ENCODE results near the gene TTC28.

TTC28 gene

DNA sequence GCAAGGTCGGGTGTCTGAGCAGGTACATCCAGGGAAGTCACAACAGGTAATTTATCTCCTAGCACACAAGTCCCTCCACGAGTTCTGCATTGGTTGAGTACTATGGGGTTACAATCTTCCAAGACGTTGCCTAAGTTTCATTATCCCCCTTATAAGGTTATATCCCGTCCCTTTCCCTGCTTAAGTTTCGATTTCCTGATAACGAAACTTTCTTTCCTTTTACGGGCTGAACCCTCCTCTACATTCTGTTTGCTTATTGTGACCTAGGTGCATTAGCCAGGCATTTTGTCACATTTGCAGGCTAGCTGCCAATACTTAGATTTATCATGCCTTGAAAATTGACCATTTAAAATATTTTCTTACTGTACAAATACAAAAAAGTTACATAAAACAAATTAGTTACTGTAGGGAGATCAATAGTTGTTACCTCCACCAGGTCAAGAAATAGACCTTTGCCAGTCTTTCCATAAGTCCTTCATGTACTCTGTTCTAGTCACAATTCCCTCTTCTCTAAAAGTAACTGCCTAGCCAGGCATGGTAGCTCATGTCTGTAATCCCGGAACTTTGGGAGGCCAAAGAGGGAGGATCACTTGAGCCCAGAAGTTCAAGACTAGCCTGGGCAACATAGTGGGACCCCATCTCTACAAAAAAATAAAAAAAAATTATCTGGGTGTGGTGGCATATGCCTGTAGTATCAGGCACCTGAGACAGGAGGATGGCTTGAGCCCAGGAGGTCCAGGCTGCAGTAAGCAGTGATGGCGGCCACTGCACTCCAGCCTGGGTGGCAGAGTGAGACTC, 746.3 kb downstream of the TTC28 start:
- Histone ChIP-seq H3K4me1 (ENCODE audit: insufficient read depth, insufficient read length) (peaks cover 2% of the 10 kb centered on the region), H3K9ac (ENCODE audit: insufficient read length, low read depth) (no peak overlapping the region), H3K27me3 (ENCODE audit: insufficient read depth, insufficient read length) (no peaks in the 10 kb centered on the region), H3K4me3 (ENCODE audit: insufficient read length, low read depth) (no peak overlapping the region), H3K36me3 (ENCODE audit: insufficient read depth, insufficient read length, low read length) (no peaks in the 10 kb centered on the region), H3K9me3 (ENCODE audit: insufficient read depth, low read length) (no peaks in the 10 kb centered on the region)
- DNase-seq (ENCODE audit: low read depth, low spot score): no peak
- TF ChIP-seq YY1 (IDR thresholded peaks at IDR 0.05; ENCODE audit: insufficient read depth, insufficient read length): no peak
- TF ChIP-seq ZNF274 (IDR thresholded peaks at IDR 0.05; ENCODE audit: low read depth, low read length): no peak
- no peak for TF ChIP-seq SUZ12 (IDR thresholded peaks at IDR 0.05; ENCODE audit: extremely low read depth, insufficient read depth, insufficient read length)

DNA sequence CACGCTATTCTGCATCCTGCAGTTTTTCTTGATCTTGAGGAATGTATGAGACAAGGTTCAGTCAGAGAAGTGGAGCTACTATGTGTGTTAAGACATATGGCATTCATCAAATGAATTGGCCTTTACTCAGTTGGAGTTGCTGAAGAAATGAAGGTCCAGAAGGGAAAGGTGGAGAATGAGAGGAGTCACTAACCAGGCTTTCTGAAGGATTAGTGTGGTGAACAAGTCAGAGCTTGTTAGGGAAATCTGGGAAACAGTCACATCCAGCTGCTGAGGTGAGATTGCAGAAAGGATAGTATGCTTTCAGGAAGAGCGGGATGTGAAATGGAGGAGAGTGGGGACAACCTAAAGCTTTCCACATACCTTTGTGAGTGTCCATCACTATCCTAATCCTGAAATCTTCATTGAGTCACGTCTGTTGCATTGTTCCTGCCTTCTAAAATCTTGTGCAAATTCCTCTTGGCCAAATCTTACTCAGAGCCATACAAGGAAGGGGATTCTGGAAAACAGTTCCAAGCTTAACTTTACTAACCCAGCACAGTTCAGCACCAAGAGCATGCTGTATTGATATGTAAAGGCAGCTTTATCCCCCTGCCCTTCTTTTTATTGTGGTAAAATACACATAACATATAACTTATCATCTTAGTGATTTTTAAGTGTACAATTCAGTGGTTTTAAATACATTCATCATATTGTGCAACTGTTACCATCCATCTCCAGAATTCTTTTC, 749.1 kb downstream of the TTC28 start:
- DNase-seq (ENCODE audit: low read depth, low spot score): no peak

More for the DNA sequence above, 749.1 kb downstream of the TTC28 start:
- Histone ChIP-seq H3K4me3 (ENCODE audit: insufficient read length, low read depth) (no peak overlapping the region), H3K9me3 (ENCODE audit: insufficient read depth, low read length) (no peaks in the 10 kb centered on the region), H3K27me3 (ENCODE audit: insufficient read depth, insufficient read length) (no peaks in the 10 kb centered on the region), H3K36me3 (ENCODE audit: insufficient read depth, insufficient read length, low read length) (no peaks in the 10 kb centered on the region), H3K4me1 (ENCODE audit: insufficient read depth, insufficient read length) (peaks cover 2% of the 10 kb centered on the region), H3K9ac (ENCODE audit: insufficient read length, low read depth) (peak overlapping the region; percentile 50)
- TF ChIP-seq SUZ12 (IDR thresholded peaks at IDR 0.05; ENCODE audit: extremely low read depth, insufficient read depth, insufficient read length) (no peak), ZNF274 (IDR thresholded peaks at IDR 0.05; ENCODE audit: low read depth, low read length) (no peak), YY1 (IDR thresholded peaks at IDR 0.05; ENCODE audit: insufficient read depth, insufficient read length) (no peak)
